ENCODE measurements around the gene SNED1. TPM values are rescaled to one million over a fixed set of nuclear protein-coding genes. Genes with fewer than 3 reads are reported as not detected.

SNED1 gene
- total RNA-seq, 8 experiments from 2014 or later = 0.71 to 15.4 (median 2.8) TPM

DNA sequence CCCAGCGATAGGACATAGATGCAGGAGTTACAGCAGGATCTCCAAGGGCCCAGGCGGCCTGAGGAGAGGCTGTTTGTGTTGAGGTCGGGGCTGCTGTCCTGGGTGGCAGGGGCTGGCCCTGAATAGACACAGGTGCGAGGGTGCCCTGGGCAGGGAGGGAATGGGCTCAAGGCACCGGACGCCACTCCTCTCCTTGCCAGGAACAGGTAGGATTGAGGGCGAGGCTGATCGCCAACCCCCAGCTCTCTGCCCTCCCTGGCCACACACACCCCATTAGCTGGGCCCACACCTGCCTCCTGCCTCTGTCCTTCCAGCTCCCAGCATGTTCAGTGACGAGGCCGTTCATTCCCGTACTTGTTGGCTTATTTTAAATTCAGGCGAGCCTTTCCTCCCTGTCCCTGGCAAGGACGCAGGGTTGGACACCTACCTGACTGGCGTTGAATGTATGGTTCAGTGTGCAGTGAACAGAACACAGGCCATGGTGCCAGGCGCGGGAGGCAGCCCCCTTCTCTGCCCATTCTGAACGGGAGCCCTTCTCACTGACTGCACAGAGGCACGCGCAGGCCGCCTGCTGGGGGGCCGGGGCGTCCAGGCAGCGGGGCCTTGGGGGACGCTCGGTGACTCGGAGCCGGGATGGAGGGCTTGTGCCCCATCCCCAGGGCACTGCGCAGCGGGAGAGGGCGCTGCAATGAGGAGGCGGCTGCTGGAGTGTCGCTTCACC, 41.3 kb upstream of the SNED1 start:
- in situ Hi-C loops (cut with MboI; ENCODE audit: low pct_unique_long_range_greater_than_20kb in 2 of 9, low sequenced_read_pairs in 9 of 9, unreplicated experiment in 9 of 9) = no loop called here
- H3K4me1 ChIP-seq (replicated peaks in 1 of 2) = peaks cover 21 to 66% of the 10 kb centered on the region in 2 donors
- no peak overlapping the region for H3K27ac ChIP-seq
- ATAC-seq (replicated peaks in 6 of 8) = no peak
- no peak overlapping the region for H3K4me3 ChIP-seq
- 40% methylated on average over 1 of the region's 32 CpGs; no CpG with 5 or more reads in 9 of the 10 experiments for WGBS, 10 experiments

DNA sequence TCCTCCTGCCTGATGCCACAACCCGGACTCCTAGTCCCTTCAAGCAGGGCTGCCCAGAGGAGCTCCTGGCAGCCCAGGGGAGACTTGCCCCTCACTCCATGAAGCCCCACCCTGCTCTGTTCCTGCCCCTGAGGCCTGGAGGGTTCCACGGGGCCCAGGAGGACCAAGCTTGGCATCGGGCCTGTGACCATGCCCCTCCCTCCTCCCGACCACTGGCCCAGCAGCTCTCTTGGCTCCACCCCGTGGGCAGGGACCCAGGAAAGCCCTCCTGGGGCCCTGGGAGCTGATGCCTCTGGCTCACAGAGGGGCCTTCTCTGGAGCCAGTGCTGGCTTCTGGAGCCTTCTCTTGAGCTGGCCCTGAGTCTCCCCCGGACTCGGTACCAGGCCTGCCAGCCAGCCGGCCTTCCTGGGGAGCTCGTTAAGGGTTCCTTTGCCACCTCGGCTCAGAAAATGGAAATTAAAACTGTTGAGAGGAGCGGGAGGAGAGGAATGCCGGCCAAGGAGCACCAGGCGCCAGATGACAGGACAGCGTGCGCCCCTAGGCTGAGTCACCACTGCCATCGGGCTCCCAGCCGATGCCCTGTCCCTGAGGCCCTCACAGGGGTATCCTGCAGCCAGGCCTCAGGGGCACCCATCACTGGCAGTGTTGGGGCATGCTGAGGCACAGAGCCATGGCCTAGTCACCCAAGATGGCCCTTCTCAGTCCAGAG, 40.6 kb upstream of the SNED1 start:
- no peak overlapping the region for H3K27ac ChIP-seq
- WGBS, 10 experiments = 11 to 100% (median 88%) methylated on average over 1 to 11 of the region's 17 CpGs; no CpG with 5 or more reads in 4 of the 10 experiments
- peak in 4 of 8 experiments; percentile 9 to 77 (median 32) for ATAC-seq (replicated peaks in 6 of 8)
- H3K4me3 ChIP-seq = no peak overlapping the region
- H3K4me1 ChIP-seq (replicated peaks in 1 of 2) = peaks cover 28 to 73% of the 10 kb centered on the region in 2 donors
- in situ Hi-C loops (cut with MboI; ENCODE audit: low pct_unique_long_range_greater_than_20kb in 2 of 9, low sequenced_read_pairs in 9 of 9, unreplicated experiment in 9 of 9) = no loop called here

DNA sequence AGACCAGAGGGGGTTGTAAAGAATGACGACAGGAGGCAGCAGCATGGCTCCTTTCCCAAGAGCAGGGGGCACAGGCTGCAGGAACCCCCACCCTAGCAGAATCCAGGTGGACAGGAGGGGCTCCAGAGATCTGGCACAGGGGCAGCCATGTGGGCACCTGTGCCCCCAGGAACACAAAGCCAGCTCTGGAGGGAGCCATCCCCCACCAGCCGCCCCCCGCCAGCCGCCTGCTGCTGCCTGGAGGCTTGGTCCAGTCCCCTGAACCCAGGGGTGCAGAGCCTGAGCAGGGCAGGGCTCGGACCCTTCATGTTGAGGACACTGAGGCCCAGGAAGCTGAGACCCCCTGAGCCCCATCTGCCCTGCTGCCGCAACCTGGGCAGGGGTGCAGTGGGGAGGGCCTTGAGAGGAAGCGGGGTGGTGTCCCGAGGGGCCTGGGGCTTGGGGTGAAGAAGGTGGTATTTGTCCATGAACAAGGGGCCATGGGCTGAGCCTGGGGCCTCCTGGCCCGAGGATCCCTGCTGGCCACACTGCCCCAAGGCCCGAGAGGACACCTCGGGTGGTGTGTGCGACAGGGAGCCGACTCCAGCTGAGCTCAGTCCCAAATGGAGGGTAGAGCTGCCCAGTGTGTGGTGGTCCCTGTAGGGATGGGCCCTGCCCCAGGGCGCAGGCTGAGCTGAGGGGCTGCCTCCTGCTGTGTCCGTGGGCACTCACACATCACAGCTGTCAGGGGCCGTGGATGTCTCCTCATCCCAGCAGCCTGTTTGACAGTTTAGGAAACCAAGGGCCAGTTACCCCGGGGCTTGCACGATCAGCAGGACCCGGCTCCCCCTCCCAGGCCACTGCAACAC, 39.8 kb upstream of the SNED1 start:
- Histone ChIP-seq H3K4me3 (no peak overlapping the region), H3K27ac (no peak overlapping the region), H3K4me1 (replicated peaks in 1 of 2) (peaks cover 30 to 72% of the 10 kb centered on the region in 2 donors)
- no peak for ATAC-seq (replicated peaks in 6 of 8)
- in situ Hi-C loops (cut with MboI; ENCODE audit: low pct_unique_long_range_greater_than_20kb in 2 of 9, low sequenced_read_pairs in 9 of 9, unreplicated experiment in 9 of 9) = no loop called here
- WGBS, 10 experiments = 100% methylated on average over 1 to 3 of the region's 19 CpGs; no CpG with 5 or more reads in 7 of the 10 experiments

DNA sequence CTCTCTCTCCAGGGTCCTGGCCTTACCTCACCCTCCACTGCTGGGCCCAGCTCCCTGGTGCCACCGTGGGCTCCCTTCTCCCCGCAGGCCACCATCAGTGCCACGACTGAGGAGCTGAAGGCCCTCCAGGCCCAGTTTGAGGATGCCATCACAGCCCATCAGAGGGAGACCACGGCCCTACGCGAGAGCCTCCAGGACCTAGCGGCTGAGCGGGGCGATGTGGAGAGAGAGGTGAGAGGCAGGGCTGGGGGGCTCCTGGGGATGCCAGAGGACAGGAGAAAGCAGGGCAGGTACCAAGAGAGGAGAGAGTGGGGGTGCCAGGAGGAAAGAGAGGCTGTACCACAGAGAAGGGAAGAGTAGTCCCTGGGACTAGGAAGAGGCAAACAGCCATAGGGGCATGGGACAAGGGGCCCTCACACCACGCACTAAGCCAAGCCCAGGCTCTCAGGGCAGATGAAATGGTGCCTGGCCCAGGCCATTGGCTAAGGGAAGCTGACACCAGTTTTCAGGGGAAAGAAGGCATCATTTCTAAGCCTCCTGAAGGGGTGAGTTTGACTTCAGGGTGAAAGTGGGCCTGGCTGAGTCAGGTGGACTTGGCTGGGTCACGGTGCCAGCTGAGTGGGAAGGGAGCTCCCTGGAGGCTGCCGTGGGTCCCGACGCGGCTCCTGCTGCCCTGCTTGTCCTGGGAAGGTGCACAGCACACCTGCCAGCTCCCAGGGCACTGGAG, 39.0 kb upstream of the SNED1 start:
- 60 to 100% (median 94%) methylated on average over 1 to 7 of the region's 15 CpGs; no CpG with 5 or more reads in 4 of the 10 experiments for WGBS, 10 experiments
- Histone ChIP-seq H3K27ac (peak overlapping the region in 1 of 2 donors; percentile 75), H3K4me3 (no peak overlapping the region), H3K4me1 (replicated peaks in 1 of 2) (peaks cover 30 to 64% of the 10 kb centered on the region in 2 donors)
- in situ Hi-C loops (cut with MboI; ENCODE audit: low pct_unique_long_range_greater_than_20kb in 2 of 9, low sequenced_read_pairs in 9 of 9, unreplicated experiment in 9 of 9) = no loop called here
- no peak for ATAC-seq (replicated peaks in 6 of 8)

DNA sequence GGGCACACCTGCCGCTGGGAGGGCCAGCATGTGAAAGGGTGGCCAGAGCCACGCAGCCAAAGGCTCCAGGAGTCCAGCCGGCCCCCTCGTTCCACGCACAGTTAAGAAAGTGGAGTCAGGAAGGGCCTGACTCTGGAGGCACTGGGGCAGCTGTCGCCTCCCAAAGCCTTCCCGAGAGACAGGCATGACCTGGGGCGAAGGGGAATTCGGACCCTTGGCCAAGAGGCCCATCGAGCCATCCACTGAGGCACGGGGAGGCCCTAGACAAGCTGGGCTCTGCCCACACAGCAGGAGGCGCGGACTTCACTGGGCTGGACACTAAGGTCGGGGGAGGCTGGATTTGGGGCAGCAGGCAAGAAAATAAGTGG, 38.5 kb upstream of the SNED1 start:
- in situ Hi-C loops (cut with MboI; ENCODE audit: low pct_unique_long_range_greater_than_20kb in 2 of 9, low sequenced_read_pairs in 9 of 9, unreplicated experiment in 9 of 9) = no loop called here
- H3K4me1 ChIP-seq (replicated peaks in 1 of 2) = peaks cover 30 to 59% of the 10 kb centered on the region in 2 donors
- no peak overlapping the region for H3K4me3 ChIP-seq
- H3K27ac ChIP-seq = peak overlapping the region in 1 of 2 donors; percentile 75
- WGBS, 10 experiments = 60 to 74% methylated on average over 2 to 7 of the region's 14 CpGs; no CpG with 5 or more reads in 8 of the 10 experiments
- ATAC-seq (replicated peaks in 6 of 8) = no peak

DNA sequence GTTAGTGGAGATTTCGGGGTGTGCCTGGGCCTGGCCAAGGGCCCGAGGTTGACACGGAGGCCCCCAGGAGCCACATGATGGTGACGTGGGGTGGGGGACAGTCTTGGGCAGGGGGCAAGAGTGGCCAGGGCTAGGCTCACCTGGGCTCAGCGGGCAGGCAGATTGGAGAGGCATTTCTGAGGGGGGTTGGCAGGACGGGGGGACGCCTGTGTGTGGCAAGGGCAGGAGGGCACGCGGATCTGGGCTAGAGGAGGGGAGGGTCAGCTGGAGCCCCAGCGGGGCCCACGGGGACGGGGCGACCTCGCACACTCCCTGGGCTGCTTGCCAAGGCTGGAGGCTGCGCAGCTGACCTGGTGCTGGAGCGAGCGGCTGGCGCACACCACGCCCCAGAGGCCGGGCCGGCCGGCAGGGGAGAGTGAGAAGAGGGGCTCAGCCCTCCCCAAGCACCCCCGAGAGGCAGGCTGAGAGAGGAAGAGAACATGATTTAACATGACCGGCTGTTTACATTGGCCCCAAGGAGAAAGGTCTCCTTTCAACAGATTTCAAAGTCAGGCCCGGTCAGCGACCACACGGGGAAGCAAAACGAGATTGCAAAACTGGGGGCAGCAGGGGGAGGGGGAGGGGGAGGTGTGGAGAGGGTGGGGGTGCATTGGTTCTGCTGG, 38.0 kb upstream of the SNED1 start:
- Histone ChIP-seq H3K4me1 (replicated peaks in 1 of 2) (peaks cover 30 to 55% of the 10 kb centered on the region in 2 donors), H3K4me3 (no peak overlapping the region), H3K27ac (peak overlapping the region; percentile 9 to 75)
- ATAC-seq (replicated peaks in 6 of 8) = peak; percentile 10 to 87 (median 82)
- in situ Hi-C loops (cut with MboI; ENCODE audit: low pct_unique_long_range_greater_than_20kb in 2 of 9, low sequenced_read_pairs in 9 of 9, unreplicated experiment in 9 of 9) = no loop called here
- WGBS, 10 experiments = 0% methylated on average over 3 of the region's 28 CpGs; no CpG with 5 or more reads in 9 of the 10 experiments

DNA sequence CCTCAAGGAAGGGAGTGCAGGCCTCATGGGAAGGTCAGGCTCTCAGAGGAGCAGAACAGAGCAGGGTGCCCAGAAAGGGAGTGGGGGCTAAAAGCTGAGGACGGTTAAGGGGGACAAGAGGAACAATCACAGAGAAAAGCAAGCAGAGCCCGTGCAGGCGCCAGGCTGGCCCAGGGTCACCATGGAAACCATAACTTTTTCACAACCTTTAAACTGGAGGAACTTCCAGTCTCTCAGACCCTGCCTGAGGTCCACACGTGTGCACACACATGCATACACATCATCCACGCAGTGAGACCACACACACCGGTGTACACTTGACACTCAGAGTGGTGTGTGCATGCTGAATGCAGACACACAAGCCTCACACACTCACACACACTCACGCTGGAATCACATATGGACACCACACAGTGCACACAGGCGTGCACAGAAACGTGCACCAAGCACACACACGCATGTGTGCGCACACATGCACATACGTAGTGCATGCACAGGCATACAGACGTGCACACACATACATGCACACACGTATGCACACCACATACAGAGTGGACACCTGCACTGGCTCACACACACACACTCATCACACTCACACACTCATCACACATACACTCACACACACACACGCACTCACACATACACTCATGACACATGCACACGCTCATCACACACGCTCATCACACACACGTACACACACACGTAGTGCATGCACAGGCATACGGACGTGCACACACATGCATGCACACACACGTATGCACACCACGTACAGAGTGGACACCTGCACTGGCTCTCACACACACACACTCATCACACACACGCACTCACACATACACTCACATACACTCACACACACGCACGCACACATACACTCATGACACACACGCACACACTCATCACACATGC, 37.2 kb upstream of the SNED1 start:
- H3K4me3 ChIP-seq = no peak overlapping the region
- ATAC-seq (replicated peaks in 6 of 8) = peak in 5 of 8 experiments; percentile 53 to 66 (median 62)
- 40 to 93% (median 65%) methylated on average over 1 to 17 of the region's 27 CpGs; no CpG with 5 or more reads in 3 of the 10 experiments for WGBS, 10 experiments
- H3K27ac ChIP-seq = peak overlapping the region; percentile 9 to 75
- H3K4me1 ChIP-seq (replicated peaks in 1 of 2) = peaks cover 30 to 54% of the 10 kb centered on the region in 2 donors
- in situ Hi-C loops (cut with MboI; ENCODE audit: low pct_unique_long_range_greater_than_20kb in 2 of 9, low sequenced_read_pairs in 9 of 9, unreplicated experiment in 9 of 9) = no loop called here

DNA sequence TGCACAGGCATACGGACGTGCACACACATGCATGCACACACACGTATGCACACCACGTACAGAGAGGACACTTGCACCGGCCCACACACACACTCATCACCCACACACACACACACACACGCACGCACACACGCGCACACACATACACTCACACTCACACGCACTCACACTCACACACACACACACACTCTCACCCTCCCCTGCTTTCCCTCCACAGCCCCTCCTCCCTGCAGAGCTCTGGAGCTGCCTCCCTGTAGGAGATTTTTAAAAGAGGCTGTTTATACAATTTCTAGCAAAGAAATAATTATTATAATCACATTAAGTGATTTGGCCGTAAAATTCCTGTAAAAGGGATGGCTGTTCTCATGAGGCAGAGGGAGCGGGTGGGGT, 36.5 kb upstream of the SNED1 start:
- in situ Hi-C loops (cut with MboI; ENCODE audit: low pct_unique_long_range_greater_than_20kb in 2 of 9, low sequenced_read_pairs in 9 of 9, unreplicated experiment in 9 of 9) = no loop called here
- ATAC-seq (replicated peaks in 6 of 8) = peak in 4 of 8 experiments; percentile 1 to 7 (median 2)
- H3K4me3 ChIP-seq = no peak overlapping the region

DNA sequence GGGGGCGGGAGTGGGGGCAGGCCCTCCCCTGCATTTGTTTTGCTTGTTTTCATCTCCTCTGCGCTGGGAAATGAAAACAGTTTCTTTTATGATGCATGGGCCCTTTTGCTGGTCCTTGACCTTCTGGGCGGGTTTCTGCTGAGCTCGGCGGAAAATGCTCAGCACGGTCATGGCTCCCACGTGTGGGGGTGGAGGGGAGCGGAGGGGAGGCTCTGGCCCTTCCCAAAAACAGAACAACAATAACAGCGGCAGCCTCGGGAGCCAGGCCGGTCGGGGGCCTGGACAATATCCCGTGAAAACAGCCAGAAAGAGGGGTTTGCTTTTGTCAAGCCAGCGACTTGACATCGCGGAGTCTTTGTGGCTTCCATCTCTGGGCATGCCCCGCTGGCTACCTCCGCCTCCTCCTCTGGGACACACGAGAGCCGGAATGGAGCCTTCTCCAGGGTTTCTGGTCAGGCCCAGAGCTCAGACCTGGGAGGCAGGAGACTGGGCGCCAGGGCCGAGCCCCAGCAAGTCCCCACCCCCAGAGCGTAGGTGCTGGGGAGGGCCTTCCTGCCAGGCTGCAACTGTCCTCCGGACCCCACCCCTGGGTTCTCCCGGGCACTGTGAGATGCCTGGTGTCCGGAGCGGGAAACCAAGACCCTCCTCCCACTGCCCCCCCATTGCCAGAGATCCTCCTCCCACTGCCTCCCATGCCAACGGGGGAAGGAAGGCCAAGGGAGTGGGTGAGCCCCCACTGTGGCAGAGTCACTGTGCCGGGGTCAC, 35.9 kb upstream of the SNED1 start:
- ATAC-seq (replicated peaks in 6 of 8) = peak; percentile 1 to 66 (median 32)
- Histone ChIP-seq H3K27ac (peak overlapping the region; percentile 61 to 69), H3K4me1 (replicated peaks in 1 of 2) (peaks cover 30 to 48% of the 10 kb centered on the region in 2 donors), H3K4me3 (peak overlapping the region in 1 of 5 donors; percentile 8)
- in situ Hi-C loops (cut with MboI; ENCODE audit: low pct_unique_long_range_greater_than_20kb in 2 of 9, low sequenced_read_pairs in 9 of 9, unreplicated experiment in 9 of 9) = no loop called here
- WGBS, 10 experiments = 0 to 31% methylated on average over 1 to 8 of the region's 29 CpGs; no CpG with 5 or more reads in 8 of the 10 experiments

More for the DNA sequence above, 36.5 kb upstream of the SNED1 start:
- WGBS, 10 experiments = 0 to 60% (median 50%) methylated on average over 1 to 2 of the region's 12 CpGs; no CpG with 5 or more reads in 7 of the 10 experiments
- Histone ChIP-seq H3K27ac (peak overlapping the region in 1 of 2 donors; percentile 69), H3K4me1 (replicated peaks in 1 of 2) (peaks cover 30 to 50% of the 10 kb centered on the region in 2 donors)

DNA sequence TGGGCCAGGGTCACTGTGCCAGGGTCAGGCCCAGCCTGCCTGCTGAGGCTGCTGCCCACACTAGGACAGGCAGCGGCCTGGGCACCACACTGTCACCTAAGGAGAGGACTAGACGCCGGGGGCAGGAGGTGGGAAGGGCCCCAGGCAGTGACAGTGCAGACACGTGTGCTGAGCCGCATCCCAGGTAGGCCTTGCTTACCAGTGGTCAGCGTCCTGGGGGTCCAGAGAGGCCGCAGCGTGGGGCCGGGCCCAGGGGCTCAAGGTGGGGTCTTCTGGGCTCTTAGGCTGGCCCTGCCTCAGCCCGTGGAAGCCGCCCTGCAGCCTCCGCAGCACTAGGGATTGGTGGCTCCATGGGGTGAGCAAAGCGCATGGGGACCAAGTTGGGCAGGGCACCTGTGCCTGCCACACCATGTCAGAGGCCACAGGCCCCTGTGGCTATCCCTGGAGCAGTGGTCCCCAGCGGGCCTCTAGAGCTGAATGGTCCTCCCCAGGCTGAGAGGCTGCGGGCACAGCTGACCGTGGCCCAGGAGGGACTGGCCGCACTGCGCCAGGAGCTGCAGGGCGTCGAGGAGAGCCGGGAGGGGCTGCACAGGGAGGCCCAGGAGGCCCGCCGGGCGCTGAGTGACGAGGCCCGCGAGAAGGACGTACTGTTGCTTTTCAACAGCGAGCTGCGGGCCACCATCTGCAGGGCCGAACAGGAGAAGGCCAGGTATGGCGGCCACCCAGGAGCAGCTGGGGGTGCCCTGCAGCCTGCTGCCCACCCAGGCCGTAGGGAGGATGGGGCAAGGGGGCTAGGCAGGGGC, 35.2 kb upstream of the SNED1 start:
- in situ Hi-C loops (cut with MboI; ENCODE audit: low pct_unique_long_range_greater_than_20kb in 2 of 9, low sequenced_read_pairs in 9 of 9, unreplicated experiment in 9 of 9) = no loop called here
- Histone ChIP-seq H3K4me1 (replicated peaks in 1 of 2) (peaks cover 30 to 43% of the 10 kb centered on the region in 2 donors), H3K27ac (peak overlapping the region in 1 of 2 donors; percentile 69), H3K4me3 (no peak overlapping the region)
- no peak for ATAC-seq (replicated peaks in 6 of 8)
- 100% methylated on average over 4 of the region's 33 CpGs; no CpG with 5 or more reads in 9 of the 10 experiments for WGBS, 10 experiments
